HepG2 (cell line): Measurements from ENCODE around the gene IGF2. TPM values are rescaled to one million over a fixed set of nuclear protein-coding genes. Genes with fewer than 3 reads are reported as not detected.
A peak's percentile ranks its signal among the peaks of the same experiment; 100 is the strongest.

ENCODE experiments used
- AHDC1 ChIP-seq: sonication (generic); formaldehyde crosslinking; IDR thresholded peaks from 2 replicates; pipeline ENCODE4 v1.5.1; 2020; ENCODE audit warnings: mild to moderate bottlenecking, missing genetic modification reagents, borderline replicate concordance
- ARID2 ChIP-seq: sonication (generic); formaldehyde crosslinking; IDR thresholded peaks from 2 replicates; pipeline ENCODE4 v1.8.1; 2022; ENCODE audit warnings: mild to moderate bottlenecking, missing genetic modification reagents, borderline replicate concordance
- ARNT2 ChIP-seq: sonication (generic); formaldehyde crosslinking; IDR thresholded peaks from 2 replicates; pipeline ENCODE4 v1.8.0; 2022; ENCODE audit warnings: mild to moderate bottlenecking, low read depth, missing genetic modification reagents, moderate library complexity
- CREBL2 ChIP-seq: sonication (generic); formaldehyde crosslinking; IDR thresholded peaks from 2 replicates; pipeline ENCODE4 v1.8.1; 2023; ENCODE audit warnings: missing genetic modification reagents, mild to moderate bottlenecking, borderline replicate concordance
- RFX3 ChIP-seq: IDR thresholded peaks from 2 replicates; pipeline ENCODE4 v1.6.1; 2016; ENCODE audit warnings: missing biosample characterization, missing genetic modification reagents
- SMARCC2 ChIP-seq: fragments of 450-650 bp; IDR thresholded peaks from 2 replicates; pipeline ENCODE4 v1.6.1; 2017; ENCODE audit warnings: antibody characterized with exemption, mild to moderate bottlenecking
- SMARCE1 ChIP-seq: fragments of 450-650 bp; IDR thresholded peaks from 2 replicates; pipeline ENCODE4 v1.6.1; 2017; ENCODE audit warnings: borderline replicate concordance
- SP2 ChIP-seq: sonication (generic); formaldehyde crosslinking; IDR thresholded peaks from 2 replicates; pipeline ENCODE4 v1.5.1; 2020; ENCODE audit warnings: mild to moderate bottlenecking, missing genetic modification reagents
- TAF1 ChIP-seq: sonication (generic); formaldehyde crosslinking; IDR thresholded peaks from 2 replicates; pipeline ENCODE4 v1.4.0; 2020; ENCODE audit warnings: missing genetic modification reagents
- ZBTB26 ChIP-seq: IDR thresholded peaks from 2 replicates; pipeline ENCODE4 v1.6.1; 2016; ENCODE audit warnings: missing compliant biosample characterization, missing genetic modification reagents, borderline replicate concordance
- ZBTB33 ChIP-seq: sonication (generic); formaldehyde crosslinking; IDR thresholded peaks from 2 replicates; pipeline ENCODE4 v1.4.0; 2020; ENCODE audit warnings: missing genetic modification reagents
- ZKSCAN1 ChIP-seq: fragments of 150-350 bp; IDR thresholded peaks from 2 replicates; pipeline ENCODE4 v1.6.1; 2014; ENCODE audit warnings: low read length
- ZNF230 ChIP-seq: sonication (generic); formaldehyde crosslinking; IDR thresholded peaks from 2 replicates; pipeline ENCODE4 v1.4.0; 2020; ENCODE audit warnings: mild to moderate bottlenecking, missing genetic modification reagents
- ZNF234 ChIP-seq: sonication (generic); formaldehyde crosslinking; conservative IDR thresholded peaks from 2 replicates; pipeline ENCODE4 v1.5.1; 2020; ENCODE audit warnings: mild to moderate bottlenecking, missing genetic modification reagents
- ZNF83 ChIP-seq: sonication (generic); formaldehyde crosslinking; IDR thresholded peaks from 2 replicates; pipeline ENCODE4 v1.4.0; 2020; ENCODE audit warnings: missing genetic modification reagents, mild to moderate bottlenecking, borderline replicate concordance
- ZSCAN5A ChIP-seq: sonication (generic); formaldehyde crosslinking; IDR thresholded peaks from 2 replicates; pipeline ENCODE4 v1.8.0; 2022; ENCODE audit warnings: mild to moderate bottlenecking, missing genetic modification reagents, borderline replicate concordance
- ZUFSP ChIP-seq: sonication (generic); formaldehyde crosslinking; IDR thresholded peaks from 2 replicates; pipeline ENCODE4 v1.9.0; 2021; ENCODE audit warnings: missing genetic modification reagents, mild to moderate bottlenecking, borderline replicate concordance
- polyA plus RNA-seq, 8 experiments: library from polyadenylated mRNA; depleted of rRNA in 3 of 8; stranded (reverse) in 7 of 8; unstranded in 1 of 8; fragments of >200 nt; fragmentation: Illumina TruSeq in 4 of 8; extraction: Trizol in 4 of 8; gene quantifications; 2 replicates each; pipeline versions ENCODE4 v1.2.1 to v1.2.3, GENCODE V29; 2011 to 2016; ENCODE audit warnings: low read depth in 4 of 8, missing spikeins in 1 of 8, mixed read lengths in 1 of 8; ENCODE audit not compliant: insufficient read depth in 1 of 8
- total RNA-seq, 5 experiments: library from RNA; depleted of rRNA; stranded (reverse); fragments of >200 nt; fragmentation: Illumina TruSeq; extraction: Trizol; gene quantifications; 2 replicates each; pipeline ENCODE4 v1.2.3, GENCODE V29; 2016; ENCODE audit warnings: low read depth in 1 of 5

Gene IGF2
- total and polyA plus RNA-seq, 2 of the 13 experiments (the other 11 are each of a cell fraction or from before 2014, with no cell fraction given) = 79.1 to 254 TPM

- TF ChIP-seq AHDC1 (0 out of 2 replicates have a peak, but pooled peaks have one; percentile 1), TAF1 (CRISPR knock-in tag) (no peak), CREBL2 (CRISPR knock-in tag) (no peak), SP2 (CRISPR knock-in tag) (no peak), SMARCE1 (no peak), ARNT2 (CRISPR knock-in tag) (no peak), ARID2 (0 out of 2 replicates have a peak, but pooled peaks have one; percentile 67), RFX3 (no peak), ZUFSP (no peak), ZNF83 (CRISPR knock-in tag) (no peak), ZSCAN5A (CRISPR knock-in tag) (0 out of 2 replicates have a peak, but pooled peaks have one; percentile 48), ZBTB33 (CRISPR knock-in tag) (peak; percentile 65; the same call in 1 of the 2 replicates), ZKSCAN1 (no peak), ZNF230 (CRISPR knock-in tag) (no peak), ZNF234 (CRISPR knock-in tag) (no peak), SMARCC2 (no peak), ZBTB26 (CRISPR knock-in tag) (no peak)
These were observed 6.9 kb downstream of the IGF2 start (continued) for GRCh38 chr11:2132246-2132645.
